Adrenal gland (tissue), 12 donors: ENCODE measurements around the gene RAB26. TPM values are rescaled to one million over a fixed set of nuclear protein-coding genes. Genes with fewer than 3 reads are reported as not detected.

ENCODE experiments used
- DNase-seq, 7 donors: peaks; one replicate each; pipeline ENCODE4 v3.0.0-alpha.2; 2019 to 2020
- H3K27ac ChIP-seq, 5 donors: fragments of 200-600 bp; sonication (generic) in 4 of 5; 1 replicate in 3 of 5; 2 replicates in 2 of 5; pipeline versions ENCODE4 v1.5.1 to v1.8.0; 2016 to 2020; ENCODE audit warnings: mild to moderate bottlenecking in 1 of 5
- H3K27me3 ChIP-seq: fragments of 200-600 bp; 2 replicates; pipeline ENCODE4 v1.8.0; 2021
- H3K36me3 ChIP-seq, 2 donors: fragments of 200-600 bp; replicated peaks in 1 of 2; 1 replicate in 1 of 2; 2 replicates in 1 of 2; pipeline versions ENCODE4 v1.5.1 to v1.8.0; 2018 to 2022
- H3K4me1 ChIP-seq, 2 donors: fragments of 200-600 bp; replicated peaks in 1 of 2; 1 replicate in 1 of 2; 2 replicates in 1 of 2; pipeline versions ENCODE4 v1.5.1 to v1.8.0; 2018 to 2021
- H3K4me3 ChIP-seq, 4 donors: fragments of 200-600 bp; sonication (generic) in 3 of 4; one replicate each; pipeline ENCODE4 v1.5.1; 2016 to 2018
- H3K9me3 ChIP-seq, 3 donors: fragments of 200-600 bp; sonication (generic) in 1 of 3; replicated peaks in 1 of 3; 1 replicate in 2 of 3; 2 replicates in 1 of 3; pipeline versions ENCODE4 v1.5.1 to v1.8.0; 2016 to 2021
- CTCF ChIP-seq, 6 experiments: fragments of 450-650 bp in 4 of 6; fragments of 200-600 bp in 2 of 6; sonication (generic) in 1 of 6; IDR thresholded peaks; 1 replicate in 5 of 6; 2 replicates in 1 of 6; pipeline versions ENCODE4 v1.5.1 to v1.8.0; 2016 to 2021; ENCODE audit warnings: antibody characterized with exemption in 6 of 6, mild to moderate bottlenecking in 2 of 6, moderate library complexity in 1 of 6
- POLR2A ChIP-seq, 2 donors: fragments of 450-650 bp; IDR thresholded peaks; one replicate each; pipeline ENCODE4 v1.6.1; 2017; ENCODE audit warnings: antibody characterized with exemption in 2 of 2, mild to moderate bottlenecking in 2 of 2, moderate library complexity in 1 of 2
- WGBS, 4 donors: extraction: QIAGEN DNeasy Blood & Tissue Kit in 2 of 4; methylation state at CpG; one replicate each; pipeline versions ENCODE4 v1.1.5 to v1.1.7; 2013 to 2017; 5-methylcytosine and 5-hydroxymethylcytosine counted together
- intact Hi-C, 2 donors: fragments of 100-400 bp; cut with DNase I; formaldehyde crosslinking; loops; one replicate each; pipeline versions ENCODE4 v1.14.1 to v1.15.0; 2022 to 2023
- polyA plus RNA-seq, 3 donors: library from polyadenylated mRNA; stranded (reverse); fragments of 200-250 nt in 2 of 3; fragments of 350-450 nt in 1 of 3; fragmentation: Illumina TruSeq in 1 of 3; extraction: RNeasy Lipid Tissue Mini Kit (QIAGEN cat#74804) in 1 of 3; gene quantifications; one replicate each; pipeline ENCODE4 v1.2.3, GENCODE V29; 2013 to 2014
- total RNA-seq, 9 donors: library from RNA; depleted of rRNA in 4 of 9; stranded (reverse); fragments of >200 nt in 4 of 9; fragments of 120-200 nt in 1 of 9; fragmentation: NEBNext Ultra II Directional in 1 of 9; extraction: Animal tissue kit (Norgen Biotek cat#: 25700) in 1 of 9; gene quantifications; one replicate each; pipeline versions ENCODE4 v1.1.0 to v1.2.4, GENCODE V29; 2013 to 2023
- donor health status: healthy with polysubstance abuse.
- donor health status: Bipolar disorder and iron deficiency.
- donor health status: DM: yes; HTN: yes; CAD: no.
- donor health status: DM: no; HTN: no; CAD: no.
- donor health status: DM: no; HTN: no; CAD: no.
- donor health status: DM: yes; HTN: yes; CAD: no.

Gene RAB26
- total and polyA plus RNA-seq, 12 donors: 0.46 to 23.1 (median 1.8) TPM; not detected in 2

- Histone ChIP-seq H3K4me3 (no peak overlapping the region), H3K36me3 (no peaks in the 10 kb centered on the region), H3K27me3 (peaks cover 14% of the 10 kb centered on the region), H3K4me1 (peaks cover 0 to 8% of the 10 kb centered on the region in 2 donors), H3K27ac (no peak overlapping the region), H3K9me3 (no peaks in the 10 kb centered on the region)
- intact Hi-C loops: no loop called here
- WGBS, 4 donors: 35 to 61% (median 39%) methylated on average over 18 to 32 of the region's 32 CpGs; no CpG with 5 or more reads in 1 of the 4 donors
- DNase-seq: no peak
- TF ChIP-seq CTCF (IDR thresholded peaks at IDR 0.05): no peak
- TF ChIP-seq POLR2A (IDR thresholded peaks at IDR 0.05): no peak
These were observed 48.6 kb downstream of the RAB26 start for GRCh38 chr16:2196981-2197511.

GRCh38 chr16:2197765-2198164, 49.3 kb downstream of the RAB26 start:
- Histone ChIP-seq H3K27ac (no peak overlapping the region), H3K9me3 (no peaks in the 10 kb centered on the region), H3K36me3 (no peaks in the 10 kb centered on the region), H3K27me3 (peaks cover 14% of the 10 kb centered on the region), H3K4me3 (no peak overlapping the region), H3K4me1 (peaks cover 0 to 8% of the 10 kb centered on the region in 2 donors)
- TF ChIP-seq CTCF (IDR thresholded peaks at IDR 0.05) (no peak), POLR2A (IDR thresholded peaks at IDR 0.05) (no peak)
- DNase-seq: no peak
- WGBS, 4 donors: 74 to 87% (median 82%) methylated on average over 6 of the region's 6 CpGs
- intact Hi-C loops: no loop called here

- 60 to 75% (median 71%) methylated on average over 4 of the region's 4 CpGs for WGBS, 4 donors
- intact Hi-C loops: no loop called here
- no peaks in the 10 kb centered on the region for H3K9me3 ChIP-seq
- no peak for DNase-seq
- peaks cover 0 to 8% of the 10 kb centered on the region in 2 donors for H3K4me1 ChIP-seq
- H3K4me3 ChIP-seq: no peak overlapping the region
- peaks cover 14% of the 10 kb centered on the region for H3K27me3 ChIP-seq
- TF ChIP-seq CTCF (IDR thresholded peaks at IDR 0.05): no peak
- no peak overlapping the region for H3K27ac ChIP-seq
- H3K36me3 ChIP-seq: no peaks in the 10 kb centered on the region
These were observed 49.9 kb downstream of the RAB26 start for GRCh38 chr16:2198283-2198682.

GRCh38 chr16:2199095-2199494, 50.7 kb downstream of the RAB26 start:
- H3K9me3 ChIP-seq: no peaks in the 10 kb centered on the region
- WGBS, 4 donors: 77 to 100% (median 84%) methylated on average over 1 to 5 of the region's 5 CpGs
- DNase-seq: no peak
- TF ChIP-seq CTCF (IDR thresholded peaks at IDR 0.05) (no peak), POLR2A (IDR thresholded peaks at IDR 0.05) (no peak)
- H3K36me3 ChIP-seq: no peaks in the 10 kb centered on the region
- peaks cover 0 to 8% of the 10 kb centered on the region in 2 donors for H3K4me1 ChIP-seq
- no peak overlapping the region for H3K27ac ChIP-seq
- peaks cover 14% of the 10 kb centered on the region for H3K27me3 ChIP-seq
- no peak overlapping the region for H3K4me3 ChIP-seq
- intact Hi-C loops: no loop called here
